Trophoblast cell (in vitro differentiated cells and primary cell): ENCODE measurements around the gene DNAH7.

Source experiments
- DNase-seq, 2 donors: peaks; one replicate each; pipeline ENCODE4 v3.0.0-alpha.2; 2016
- H2AFZ ChIP-seq: 2 replicates; pipeline ENCODE4 v1.6.1; 2013; ENCODE audit warnings: low read length, moderate library complexity, mild to moderate bottlenecking; ENCODE audit not compliant: insufficient read depth, poor library complexity
- H2AK5ac ChIP-seq: 2 replicates; pipeline ENCODE4 v1.6.1; 2013; ENCODE audit warnings: mild to moderate bottlenecking, low read length
- H2BK120ac ChIP-seq: 2 replicates; pipeline ENCODE4 v1.6.1; 2013; ENCODE audit warnings: low read length, mild to moderate bottlenecking, moderate library complexity; ENCODE audit not compliant: insufficient read depth, poor library complexity
- H2BK12ac ChIP-seq: 2 replicates; pipeline ENCODE4 v1.6.1; 2013; ENCODE audit warnings: mild to moderate bottlenecking, low read length, moderate library complexity
- H2BK5ac ChIP-seq: 2 replicates; pipeline ENCODE4 v1.6.1; 2013; ENCODE audit warnings: low read length, low read depth, moderate library complexity, mild to moderate bottlenecking; ENCODE audit not compliant: poor library complexity
- H3K14ac ChIP-seq: 2 replicates; pipeline ENCODE4 v1.6.1; 2013; ENCODE audit warnings: mild to moderate bottlenecking, low read length
- H3K18ac ChIP-seq: 2 replicates; pipeline ENCODE4 v1.6.1; 2013; ENCODE audit warnings: mild to moderate bottlenecking, low read length
- H3K23ac ChIP-seq: 2 replicates; pipeline ENCODE4 v1.6.1; 2013; ENCODE audit warnings: low read length
- H3K27ac ChIP-seq: 2 replicates; pipeline ENCODE4 v1.5.1; 2013; ENCODE audit warnings: low read depth, mild to moderate bottlenecking, inconsistent platforms, low read length, moderate library complexity
- H3K27me3 ChIP-seq: 2 replicates; pipeline ENCODE4 v1.6.1; 2013; ENCODE audit warnings: inconsistent platforms, mild to moderate bottlenecking, low read length, moderate library complexity; ENCODE audit not compliant: insufficient read depth
- H3K36me3 ChIP-seq, 2 experiments: 1 replicate in 1 of 2; 2 replicates in 1 of 2; pipeline ENCODE4 v1.6.1; 2013; ENCODE audit warnings: low read length in 2 of 2, mild to moderate bottlenecking in 2 of 2, moderate library complexity in 1 of 2; ENCODE audit not compliant: insufficient read depth in 2 of 2, control insufficient read depth in 1 of 2
- H3K4ac ChIP-seq: 2 replicates; pipeline ENCODE4 v1.6.1; 2013; ENCODE audit warnings: low read depth, mild to moderate bottlenecking, low read length, moderate library complexity
- H3K4me1 ChIP-seq, 2 experiments: 1 replicate in 1 of 2; 2 replicates in 1 of 2; pipeline ENCODE4 v1.6.1; 2013; ENCODE audit warnings: low read length in 2 of 2, mild to moderate bottlenecking in 2 of 2, moderate library complexity in 1 of 2; ENCODE audit not compliant: insufficient read depth in 2 of 2, control insufficient read depth in 1 of 2
- H3K4me2 ChIP-seq: 2 replicates; pipeline ENCODE4 v1.6.1; 2013; ENCODE audit warnings: inconsistent platforms, mild to moderate bottlenecking, low read length, moderate library complexity
- H3K4me3 ChIP-seq: 2 replicates; pipeline ENCODE4 v1.5.1; 2013; ENCODE audit warnings: mild to moderate bottlenecking, low read depth, low read length, inconsistent platforms
- H3K79me1 ChIP-seq: one replicate; pipeline ENCODE4 v1.6.1; 2013; ENCODE audit warnings: low read length
- H3K79me2 ChIP-seq: 2 replicates; pipeline ENCODE4 v1.6.1; 2013; ENCODE audit warnings: low read length, mild to moderate bottlenecking; ENCODE audit not compliant: control insufficient read depth, insufficient read depth, poor library complexity
- H3K9ac ChIP-seq: 2 replicates; pipeline ENCODE4 v1.6.1; 2013; ENCODE audit warnings: mild to moderate bottlenecking, low read length
- H3K9me3 ChIP-seq: 2 replicates; pipeline ENCODE4 v1.6.1; 2013; ENCODE audit warnings: low read depth, mild to moderate bottlenecking, control low read depth, inconsistent platforms, low read length; ENCODE audit not compliant: insufficient read depth
- H4K12ac ChIP-seq: 2 replicates; pipeline ENCODE4 v1.6.1; 2013; ENCODE audit warnings: low read depth, mild to moderate bottlenecking, low read length, moderate library complexity
- H4K8ac ChIP-seq: 2 replicates; pipeline ENCODE4 v1.6.1; 2013; ENCODE audit warnings: low read depth, mild to moderate bottlenecking, low read length, moderate library complexity
- H4K91ac ChIP-seq: one replicate; pipeline ENCODE4 v1.6.1; 2013; ENCODE audit warnings: low read depth, mild to moderate bottlenecking, low read length, moderate library complexity
- WGBS: extraction: QIAGEN DNeasy Blood & Tissue Kit; methylation state at CpG from one replicate; pipeline ENCODE4 v1.1.7; 2013; ENCODE audit warnings: missing lambda C conversion rate; ENCODE audit not compliant: insufficient read length, insufficient coverage; ENCODE audit errors: extremely low coverage; 5-methylcytosine and 5-hydroxymethylcytosine counted together

Gene DNAH7

GRCh38 chr2:195706161-195706900 is 362.3 kb downstream of the DNAH7 start:
- Histone ChIP-seq H3K23ac (no peak overlapping the region), H4K91ac (no peak overlapping the region), H3K36me3 (peaks cover 0 to 6% of the 10 kb centered on the region in 2 experiments), H4K12ac (no peak overlapping the region), H3K79me1 (no peaks in the 10 kb centered on the region), H3K9ac (no peak overlapping the region), H3K27ac (no peak overlapping the region), H2BK120ac (no peak overlapping the region), H3K79me2 (no peaks in the 10 kb centered on the region), H2BK12ac (no peak overlapping the region), H3K14ac (no peak overlapping the region), H4K8ac (no peak overlapping the region), H3K18ac (no peak overlapping the region), H2AFZ (no peak overlapping the region), H3K4me3 (no peak overlapping the region), H3K4me2 (no peak overlapping the region), H2AK5ac (no peak overlapping the region), H3K4ac (no peak overlapping the region), H3K27me3 (no peaks in the 10 kb centered on the region), H2BK5ac (no peak overlapping the region), H3K4me1 (no peaks in the 10 kb centered on the region), H3K9me3 (no peaks in the 10 kb centered on the region)
- WGBS: no CpG with 5 or more reads among the region's 5 CpGs
- DNase-seq: peak; percentile 8 to 67

GRCh38 chr2:195700480-195700879 is 368.2 kb downstream of the DNAH7 start:
- no peak overlapping the region for H3K27ac ChIP-seq
- WGBS: no CpG with 5 or more reads among the region's 3 CpGs
- H2BK120ac ChIP-seq: no peak overlapping the region

GRCh38 chr2:195697681-195698220 is 370.9 kb downstream of the DNAH7 start:
- Histone ChIP-seq H2BK5ac (no peak overlapping the region), H3K4ac (no peak overlapping the region), H2BK12ac (no peak overlapping the region), H2AK5ac (no peak overlapping the region), H3K18ac (no peak overlapping the region), H4K91ac (no peak overlapping the region), H3K4me2 (no peak overlapping the region), H3K36me3 (peaks cover 5 to 9% of the 10 kb centered on the region in 2 experiments), H3K27ac (no peak overlapping the region), H3K4me1 (peaks cover 8 to 13% of the 10 kb centered on the region in 2 experiments), H3K4me3 (no peak overlapping the region), H2BK120ac (no peak overlapping the region), H3K9ac (no peak overlapping the region), H4K8ac (no peak overlapping the region), H3K9me3 (no peaks in the 10 kb centered on the region), H3K79me1 (peaks cover 2% of the 10 kb centered on the region), H3K23ac (no peak overlapping the region), H3K27me3 (no peaks in the 10 kb centered on the region), H3K14ac (no peak overlapping the region), H4K12ac (no peak overlapping the region), H2AFZ (no peak overlapping the region), H3K79me2 (peaks cover 3% of the 10 kb centered on the region)
- no peak for DNase-seq
- WGBS: no CpG with 5 or more reads among the region's 3 CpGs

More at GRCh38 chr2:195700480-195700879, 368.2 kb downstream of the DNAH7 start:
- Histone ChIP-seq H3K4ac (no peak overlapping the region), H4K91ac (no peak overlapping the region), H3K9ac (no peak overlapping the region), H4K8ac (no peak overlapping the region), H3K23ac (no peak overlapping the region), H3K79me1 (no peaks in the 10 kb centered on the region), H2AK5ac (no peak overlapping the region), H3K4me1 (peaks cover under 1% of the 10 kb centered on the region in 2 experiments), H3K36me3 (peaks cover under 1 to 3% of the 10 kb centered on the region in 2 experiments), H3K4me3 (no peak overlapping the region), H3K14ac (no peak overlapping the region), H2AFZ (no peak overlapping the region), H3K27me3 (no peaks in the 10 kb centered on the region), H4K12ac (no peak overlapping the region), H3K4me2 (no peak overlapping the region), H2BK12ac (no peak overlapping the region), H3K9me3 (no peaks in the 10 kb centered on the region), H3K18ac (no peak overlapping the region), H2BK5ac (no peak overlapping the region), H3K79me2 (no peaks in the 10 kb centered on the region)
- DNase-seq: no peak

- Histone ChIP-seq H2BK5ac (no peak overlapping the region), H3K4me1 (peaks cover 8 to 13% of the 10 kb centered on the region in 2 experiments), H3K14ac (no peak overlapping the region), H4K91ac (no peak overlapping the region), H3K79me2 (peaks cover 3% of the 10 kb centered on the region), H3K23ac (no peak overlapping the region), H3K27ac (no peak overlapping the region), H3K4me3 (no peak overlapping the region), H4K8ac (no peak overlapping the region), H2BK120ac (no peak overlapping the region), H3K27me3 (no peaks in the 10 kb centered on the region), H3K18ac (no peak overlapping the region), H3K9ac (no peak overlapping the region), H3K9me3 (no peaks in the 10 kb centered on the region), H2AFZ (no peak overlapping the region), H3K4ac (no peak overlapping the region), H2AK5ac (no peak overlapping the region), H3K36me3 (peaks cover 5 to 9% of the 10 kb centered on the region in 2 experiments), H3K79me1 (peaks cover 2% of the 10 kb centered on the region), H4K12ac (no peak overlapping the region), H3K4me2 (no peak overlapping the region), H2BK12ac (no peak overlapping the region)
- no peak for DNase-seq
- no CpG with 5 or more reads among the region's 1 CpG for WGBS
Observed at GRCh38 chr2:195696012-195696411, 372.6 kb downstream of the DNAH7 start.
